Coronary artery (tissue), 2 donors: ENCODE data around the gene PRIMPOL.

ENCODE experiments used
- DNase-seq: peaks from one replicate; pipeline ENCODE4 v3.0.0-alpha.2; 2017; ENCODE audit warnings: low spot score
- H3K27ac ChIP-seq, 2 donors: fragments of 200-600 bp; sonication (generic); one replicate each; pipeline ENCODE4 v1.5.1; 2016 to 2019
- H3K4me3 ChIP-seq: fragments of 200-600 bp; sonication (generic); 2 replicates; pipeline ENCODE4 v1.5.1; 2016; ENCODE audit warnings: mild to moderate bottlenecking, moderate library complexity
- TF ChIP-seq, protein P1 (sequence below): fragments of 200-600 bp; sonication (generic); IDR thresholded peaks from one replicate; pipeline ENCODE4 v1.5.1; 2019; ENCODE audit warnings: antibody characterized with exemption

PRIMPOL gene

DNA sequence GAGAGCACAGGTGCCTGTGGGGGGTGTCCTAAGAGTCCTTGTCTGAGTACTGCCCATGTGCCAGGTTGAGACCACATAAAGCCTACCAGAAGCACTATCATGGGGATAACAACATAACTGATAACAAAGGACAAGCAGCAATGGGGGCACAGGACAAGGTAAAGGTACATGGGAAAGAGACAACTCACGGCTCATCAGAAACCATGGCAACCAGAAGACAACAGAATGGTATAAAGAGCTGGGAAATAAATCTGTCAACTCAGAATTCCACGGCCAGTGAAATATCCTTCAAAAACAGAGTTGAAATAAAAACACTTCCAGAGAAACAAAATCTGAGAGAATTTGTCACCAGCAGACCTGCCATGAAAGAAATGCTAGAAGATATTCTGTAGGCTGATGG lies 64.3 kb downstream of the PRIMPOL start:
- no peak for DNase-seq
- TF ChIP-seq, protein P1, sequence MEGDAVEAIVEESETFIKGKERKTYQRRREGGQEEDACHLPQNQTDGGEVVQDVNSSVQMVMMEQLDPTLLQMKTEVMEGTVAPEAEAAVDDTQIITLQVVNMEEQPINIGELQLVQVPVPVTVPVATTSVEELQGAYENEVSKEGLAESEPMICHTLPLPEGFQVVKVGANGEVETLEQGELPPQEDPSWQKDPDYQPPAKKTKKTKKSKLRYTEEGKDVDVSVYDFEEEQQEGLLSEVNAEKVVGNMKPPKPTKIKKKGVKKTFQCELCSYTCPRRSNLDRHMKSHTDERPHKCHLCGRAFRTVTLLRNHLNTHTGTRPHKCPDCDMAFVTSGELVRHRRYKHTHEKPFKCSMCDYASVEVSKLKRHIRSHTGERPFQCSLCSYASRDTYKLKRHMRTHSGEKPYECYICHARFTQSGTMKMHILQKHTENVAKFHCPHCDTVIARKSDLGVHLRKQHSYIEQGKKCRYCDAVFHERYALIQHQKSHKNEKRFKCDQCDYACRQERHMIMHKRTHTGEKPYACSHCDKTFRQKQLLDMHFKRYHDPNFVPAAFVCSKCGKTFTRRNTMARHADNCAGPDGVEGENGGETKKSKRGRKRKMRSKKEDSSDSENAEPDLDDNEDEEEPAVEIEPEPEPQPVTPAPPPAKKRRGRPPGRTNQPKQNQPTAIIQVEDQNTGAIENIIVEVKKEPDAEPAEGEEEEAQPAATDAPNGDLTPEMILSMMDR = no peak
- Histone ChIP-seq H3K27ac (no peak overlapping the region), H3K4me3 (no peak overlapping the region)

DNA sequence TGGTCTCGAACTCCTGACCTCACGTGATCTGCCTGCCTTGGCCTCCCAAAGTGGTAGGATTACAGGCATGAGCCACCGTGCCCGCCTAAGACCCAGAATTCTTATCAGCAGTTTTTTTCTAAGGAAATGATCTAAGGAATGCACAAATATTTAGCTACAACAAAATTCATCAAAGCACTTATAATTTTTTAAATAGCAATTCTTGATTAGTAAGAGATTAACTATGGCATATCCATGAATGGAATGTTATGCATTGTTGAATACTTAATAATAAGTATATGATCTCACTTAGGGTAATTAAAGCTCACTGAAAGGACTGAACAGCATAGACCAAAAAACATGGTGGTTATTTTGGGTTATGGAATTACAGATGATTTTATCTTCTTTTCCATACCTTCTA lies 66.0 kb downstream of the PRIMPOL start:
- DNase-seq = no peak
- Histone ChIP-seq H3K27ac (no peak overlapping the region), H3K4me3 (no peak overlapping the region)
- TF ChIP-seq, protein P1 = no peak

DNA sequence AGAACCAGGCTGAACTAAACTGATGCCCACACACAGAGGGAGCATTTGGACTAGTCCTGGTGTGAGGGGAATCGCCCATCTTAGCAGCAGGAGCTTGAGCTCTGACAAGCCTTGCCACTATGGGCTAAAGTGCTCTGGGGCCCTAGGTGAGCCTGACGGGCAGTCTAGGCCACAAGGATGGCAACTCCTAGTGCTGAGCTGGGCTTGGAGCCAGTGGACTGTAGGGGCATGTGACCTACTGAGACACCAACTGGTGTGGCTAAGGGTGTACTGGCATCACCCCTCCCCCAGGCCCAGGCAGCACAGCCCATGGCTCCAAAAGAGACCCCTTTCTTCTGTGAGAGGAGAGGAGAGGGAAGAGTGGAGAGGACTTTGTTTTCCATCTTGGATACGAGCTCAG lies 69.9 kb downstream of the PRIMPOL start:
- Histone ChIP-seq H3K27ac (no peak overlapping the region), H3K4me3 (no peak overlapping the region)
- DNase-seq = no peak
- TF ChIP-seq, protein P1 = no peak

DNA sequence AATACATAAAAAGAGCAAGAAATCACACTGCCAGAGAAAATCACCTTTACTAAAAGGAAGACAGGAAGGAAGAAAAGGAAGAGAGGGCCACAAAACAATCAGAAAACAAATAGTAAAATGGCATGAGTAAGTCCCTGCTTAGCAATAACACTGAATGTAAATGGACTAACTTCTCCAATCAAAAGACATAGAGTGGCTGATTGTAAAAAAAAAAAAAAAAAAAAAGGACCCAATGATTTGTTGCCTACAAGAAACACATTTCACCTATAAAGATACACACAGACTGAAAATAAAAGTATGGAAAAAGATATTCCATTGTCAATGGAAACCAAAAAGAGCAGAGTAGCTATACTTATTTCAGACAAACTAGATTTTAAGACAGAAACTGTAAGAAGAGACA lies 71.7 kb downstream of the PRIMPOL start:
- no peak overlapping the region for H3K27ac ChIP-seq
- TF ChIP-seq, protein P1 = no peak
- DNase-seq = no peak
- H3K4me3 ChIP-seq = no peak overlapping the region

DNA sequence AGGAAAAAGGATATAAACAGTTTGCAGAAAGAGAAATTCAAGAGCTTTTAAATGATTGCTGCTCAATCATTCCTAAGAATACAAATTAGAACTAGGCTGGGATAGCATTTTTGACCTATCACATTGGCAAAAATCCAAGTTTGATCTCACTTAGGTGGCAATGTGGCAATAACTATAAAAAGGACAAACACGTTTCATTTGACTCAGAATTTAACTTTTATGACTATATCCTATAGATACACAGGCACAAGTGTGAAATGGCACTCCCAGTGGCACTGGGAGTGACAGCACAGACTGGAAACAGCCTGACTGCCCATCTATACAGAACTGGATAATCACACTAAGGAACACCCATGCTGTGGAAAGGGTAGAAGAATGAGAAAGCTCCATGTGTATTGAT lies 73.3 kb downstream of the PRIMPOL start:
- TF ChIP-seq, protein P1 = no peak
- H3K27ac ChIP-seq = no peak overlapping the region
- no peak for DNase-seq
- no peak overlapping the region for H3K4me3 ChIP-seq

DNA sequence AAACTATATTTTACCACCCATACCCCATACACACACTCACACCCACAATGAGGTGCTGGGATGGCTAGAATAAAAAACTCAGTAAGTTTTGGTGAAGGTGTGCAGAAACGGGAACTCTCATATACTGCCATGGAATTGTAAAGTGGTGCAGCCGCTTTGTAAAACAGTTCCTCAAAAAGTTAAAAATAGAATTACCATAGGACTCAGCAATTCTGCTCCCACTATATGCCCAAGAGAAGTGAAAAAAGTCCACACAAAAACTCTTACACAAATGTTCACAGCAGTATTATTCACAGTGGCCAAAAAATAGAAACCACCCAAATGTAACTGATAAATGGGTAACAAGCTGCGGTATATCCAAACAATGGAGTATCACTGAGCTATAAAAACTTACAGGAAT lies 77.9 kb downstream of the PRIMPOL start:
- Histone ChIP-seq H3K4me3 (no peak overlapping the region), H3K27ac (no peak overlapping the region)
- DNase-seq = no peak
- TF ChIP-seq, protein P1 = no peak

DNA sequence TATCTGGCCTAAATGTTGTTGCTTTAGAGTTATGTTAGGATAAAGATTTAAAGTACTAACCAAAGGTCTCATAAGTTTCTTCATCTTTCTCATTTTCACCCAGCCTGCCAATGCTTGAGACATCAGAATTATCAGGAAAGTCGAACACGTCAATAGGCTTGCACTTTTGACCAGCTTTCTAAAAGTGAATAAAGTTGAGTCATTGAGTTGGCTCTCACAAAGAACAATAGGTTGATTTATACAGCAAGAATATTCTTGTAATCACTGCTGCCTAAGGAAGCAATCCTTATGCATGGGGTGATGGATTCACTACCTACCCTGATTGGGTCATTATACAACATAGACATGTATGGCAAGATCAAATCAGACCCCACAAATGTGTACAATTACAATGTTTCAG lies 79.3 kb downstream of the PRIMPOL start:
- TF ChIP-seq, protein P1 = no peak
- H3K4me3 ChIP-seq = no peak overlapping the region

More for the DNA sequence above, 79.3 kb downstream of the PRIMPOL start:
- no peak for DNase-seq
- H3K27ac ChIP-seq = no peak overlapping the region
